Right atrium auricular region (tissue), 2 donors: ENCODE measurements around the gene ZNF628. TPM values are rescaled to one million over a fixed set of nuclear protein-coding genes. Genes with fewer than 3 reads are reported as not detected.

ENCODE experiments used
- DNase-seq: peaks from one replicate; pipeline ENCODE4 v3.0.0-alpha.2; 2019; ENCODE audit warnings: low spot score
- H3K27ac ChIP-seq, 2 donors: fragments of 200-600 bp; sonication (generic); 1 replicate in 1 of 2; 2 replicates in 1 of 2; pipeline ENCODE4 v1.5.1; 2016 to 2019
- H3K27me3 ChIP-seq, 2 donors: fragments of 200-600 bp; sonication (generic); one replicate each; pipeline versions ENCODE4 v1.5.1 to v1.6.0; 2017 to 2019
- H3K36me3 ChIP-seq: fragments of 200-600 bp; sonication (generic); one replicate; pipeline ENCODE4 v1.5.1; 2016
- H3K4me1 ChIP-seq, 2 donors: fragments of 200-600 bp; sonication (generic); one replicate each; pipeline versions ENCODE4 v1.5.1 to v1.6.0; 2017 to 2019
- H3K4me3 ChIP-seq, 2 donors: fragments of 200-600 bp; sonication (generic); 1 replicate in 1 of 2; 2 replicates in 1 of 2; pipeline ENCODE4 v1.5.1; 2017 to 2019; ENCODE audit warnings: mild to moderate bottlenecking in 1 of 2, moderate library complexity in 1 of 2
- H3K9me3 ChIP-seq, 2 donors: fragments of 200-600 bp; sonication (generic); one replicate each; pipeline ENCODE4 v1.5.1; 2019
- CTCF ChIP-seq, 2 donors: fragments of 200-600 bp; sonication (generic); IDR thresholded peaks; one replicate each; pipeline ENCODE4 v1.5.1; 2019; ENCODE audit warnings: antibody characterized with exemption in 2 of 2
- total RNA-seq, 2 donors: library from RNA; depleted of rRNA; stranded (reverse); fragments of >200 nt; gene quantifications; one replicate each; pipeline ENCODE4 v1.1.0, GENCODE V29; 2016

Gene ZNF628
- total RNA-seq, 2 donors from 2014 or later: 5.6 to 13.2 TPM

- Histone ChIP-seq H3K4me3 (no peak within 1 kb of the TSS), H3K9me3 (no peaks in the 10 kb centered on the region), H3K27me3 (no peaks in the 10 kb centered on the region), H3K4me1 (peaks cover 0 to 35% of the 10 kb centered on the region in 2 donors), H3K36me3 (no peaks in the 10 kb centered on the region), H3K27ac (no peak within 1 kb of the TSS)
- no peak for TF ChIP-seq CTCF (IDR thresholded peaks at IDR 0.05)
- DNase-seq: no peak
These were observed 11.8 kb upstream of the ZNF628 start, which contains the start of gene C19orf85 for GRCh38 chr19:55464662-55465054. Gene C19orf85 (minus strand): TSS chr19:55464751. CDS start chr19:55464554, 197 bp downstream.

GRCh38 chr19:55465460-55466240, 10.8 kb upstream of the ZNF628 start:
- no peak overlapping the region for H3K27ac ChIP-seq
- no peaks in the 10 kb centered on the region for H3K36me3 ChIP-seq
- H3K4me3 ChIP-seq: no peak overlapping the region
- peaks cover 0 to 25% of the 10 kb centered on the region in 2 donors for H3K4me1 ChIP-seq
- DNase-seq: no peak
- no peaks in the 10 kb centered on the region for H3K27me3 ChIP-seq
- no peaks in the 10 kb centered on the region for H3K9me3 ChIP-seq
- TF ChIP-seq CTCF (IDR thresholded peaks at IDR 0.05): no peak

- no peak for DNase-seq
- Histone ChIP-seq H3K27me3 (no peaks in the 10 kb centered on the region), H3K9me3 (no peaks in the 10 kb centered on the region), H3K36me3 (no peaks in the 10 kb centered on the region), H3K4me3 (no peak overlapping the region), H3K27ac (no peak overlapping the region), H3K4me1 (peaks cover 0 to 19% of the 10 kb centered on the region in 2 donors)
- TF ChIP-seq CTCF (IDR thresholded peaks at IDR 0.05): no peak
These were observed 10.2 kb upstream of the ZNF628 start for GRCh38 chr19:55466241-55466614.

GRCh38 chr19:55467236-55468053, 9.0 kb upstream of the ZNF628 start:
- no peaks in the 10 kb centered on the region for H3K36me3 ChIP-seq
- peak; percentile 96 to 99 for TF ChIP-seq CTCF (IDR thresholded peaks at IDR 0.05)
- H3K27ac ChIP-seq: no peak overlapping the region
- H3K27me3 ChIP-seq: no peaks in the 10 kb centered on the region
- no peak overlapping the region for H3K4me3 ChIP-seq
- peak; percentile 81 for DNase-seq
- peaks cover 0 to 12% of the 10 kb centered on the region in 2 donors for H3K4me1 ChIP-seq
- H3K9me3 ChIP-seq: no peaks in the 10 kb centered on the region

GRCh38 chr19:55468054-55468393, 8.4 kb upstream of the ZNF628 start:
- TF ChIP-seq CTCF (IDR thresholded peaks at IDR 0.05): no peak
- H3K36me3 ChIP-seq: no peaks in the 10 kb centered on the region
- peaks cover 0 to 9% of the 10 kb centered on the region in 2 donors for H3K4me1 ChIP-seq
- H3K27me3 ChIP-seq: no peaks in the 10 kb centered on the region
- H3K27ac ChIP-seq: no peak overlapping the region
- no peak overlapping the region for H3K4me3 ChIP-seq
- no peaks in the 10 kb centered on the region for H3K9me3 ChIP-seq
- DNase-seq: no peak
